ENCODE data around the gene SLC8A2.
"Not testable (repeated sequence)": the region's sequence is repeated elsewhere in the genome, so short reads cannot be mapped to it uniquely, and the experiment has no call there.

SLC8A2 gene

DNA sequence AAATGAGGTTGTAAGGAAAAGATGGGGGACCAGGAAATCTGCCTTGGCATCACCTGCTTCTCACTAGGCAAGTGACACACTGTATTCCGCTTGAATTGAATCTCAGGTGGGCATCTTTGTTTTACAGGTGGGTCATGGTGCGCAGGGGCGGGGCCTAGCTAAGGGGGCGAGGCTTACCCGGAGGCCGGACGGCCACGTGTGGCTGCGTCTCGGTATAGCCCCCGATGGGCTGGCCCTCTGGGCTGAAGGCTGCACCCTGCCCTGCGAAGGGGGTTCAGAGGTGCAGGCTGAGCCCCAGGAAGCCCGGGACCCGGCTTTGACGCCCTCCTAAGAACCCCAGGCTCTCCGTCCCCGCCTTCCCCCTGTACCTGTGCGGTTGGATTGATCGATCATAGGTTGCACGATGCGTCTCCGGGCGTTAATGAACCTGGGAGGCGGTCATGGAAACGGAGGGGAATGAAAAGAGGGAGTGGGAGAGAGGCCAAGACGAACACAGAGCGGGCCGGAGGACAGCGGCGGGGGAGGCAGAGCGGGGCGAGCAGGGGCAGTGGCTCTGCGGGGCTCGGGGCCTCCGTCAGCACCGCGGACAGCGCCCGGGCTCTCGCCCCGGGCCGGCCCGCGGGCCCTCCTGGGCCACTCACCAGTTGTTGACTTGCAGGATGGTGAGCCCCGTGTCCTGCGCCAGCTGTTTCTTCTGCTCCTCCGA lies 64.8 kb downstream of the SLC8A2 start:
- DNase-seq, result no peak

DNA sequence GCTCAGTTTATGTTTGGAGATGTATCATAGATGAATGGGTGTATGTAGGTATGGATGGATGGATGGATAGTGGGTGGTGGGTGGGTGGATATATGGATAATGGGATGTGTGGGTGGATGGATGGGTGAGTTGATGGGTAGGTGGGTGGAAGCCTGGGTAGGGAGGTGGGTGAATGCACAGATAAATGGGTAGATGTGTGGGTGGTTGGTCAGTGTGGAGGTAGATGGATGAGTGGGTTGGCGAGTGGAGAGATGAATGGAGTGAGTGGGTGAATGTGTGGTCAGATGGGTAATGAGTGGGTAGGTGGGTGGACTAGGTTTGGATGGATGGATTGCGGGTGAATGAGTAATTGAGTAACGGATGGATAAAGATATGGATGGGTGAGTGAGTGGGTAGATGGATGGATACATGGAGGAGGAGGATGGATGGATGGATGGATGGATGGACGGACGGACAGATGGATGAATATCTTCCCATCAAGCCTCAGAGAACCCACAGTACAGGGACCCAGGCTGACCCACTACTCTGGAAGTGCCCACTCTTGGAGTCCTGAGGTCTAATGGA lies 65.8 kb downstream of the SLC8A2 start:
- no peak for DNase-seq

DNA sequence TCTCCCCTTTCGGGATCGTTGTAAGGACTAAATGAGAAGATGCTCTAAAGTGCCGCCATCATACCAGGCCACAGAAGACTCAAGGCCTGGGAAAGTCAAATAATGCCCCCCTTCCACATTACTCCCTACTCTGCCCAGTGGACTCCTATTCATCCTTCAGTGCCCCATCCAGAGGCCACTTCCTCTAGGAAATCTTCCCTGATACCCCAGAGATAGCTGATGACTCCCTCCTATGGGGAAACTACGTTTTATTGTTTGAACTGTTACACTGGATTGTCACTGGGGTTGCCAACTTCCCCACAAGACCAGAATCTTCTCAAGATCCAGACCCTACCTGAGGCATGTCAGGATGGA lies 66.5 kb downstream of the SLC8A2 start:
- DNase-seq, result no peak

DNA sequence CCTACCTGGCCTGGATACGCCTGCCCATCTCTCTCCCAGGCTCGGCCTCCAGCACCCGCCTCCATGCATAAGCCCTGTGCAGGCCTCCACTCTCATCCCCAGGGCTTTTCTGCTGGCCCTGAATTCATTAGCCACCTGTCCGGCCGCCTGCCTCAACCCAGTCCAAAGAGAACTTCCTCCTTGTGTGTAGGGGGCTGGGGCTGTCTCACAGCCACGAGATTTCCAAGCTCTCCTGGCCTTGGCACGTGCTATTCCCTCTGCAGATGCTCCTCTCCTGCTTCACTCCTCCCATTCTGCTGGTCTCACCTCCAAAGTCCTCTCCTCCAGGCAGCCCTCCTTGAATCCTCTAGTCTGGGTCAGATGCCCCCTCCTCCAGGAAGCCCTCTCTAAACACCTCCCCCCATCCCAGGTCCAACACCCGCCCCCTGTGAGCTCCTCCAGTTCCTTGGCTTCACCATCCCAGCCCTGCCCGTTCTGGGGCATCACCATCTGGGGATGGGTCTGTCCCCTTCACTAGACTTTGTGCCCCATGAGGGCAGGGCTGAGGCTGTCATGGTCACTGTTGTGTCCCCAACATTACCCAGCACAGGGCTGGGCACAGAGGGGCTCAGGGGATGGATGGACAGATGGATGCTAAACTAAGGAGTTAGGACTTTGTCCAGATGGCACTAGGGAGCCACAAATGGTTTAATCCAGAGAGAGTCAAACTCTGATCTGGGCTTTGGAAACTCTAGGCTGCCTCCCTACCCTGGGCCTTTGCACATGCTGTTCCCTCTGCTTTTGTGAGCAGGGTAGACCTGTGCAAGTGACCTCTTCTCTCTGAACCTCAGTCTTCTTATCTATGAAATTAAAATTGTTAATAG lies 67.1 kb downstream of the SLC8A2 start:
- DNase-seq, result no peak

DNA sequence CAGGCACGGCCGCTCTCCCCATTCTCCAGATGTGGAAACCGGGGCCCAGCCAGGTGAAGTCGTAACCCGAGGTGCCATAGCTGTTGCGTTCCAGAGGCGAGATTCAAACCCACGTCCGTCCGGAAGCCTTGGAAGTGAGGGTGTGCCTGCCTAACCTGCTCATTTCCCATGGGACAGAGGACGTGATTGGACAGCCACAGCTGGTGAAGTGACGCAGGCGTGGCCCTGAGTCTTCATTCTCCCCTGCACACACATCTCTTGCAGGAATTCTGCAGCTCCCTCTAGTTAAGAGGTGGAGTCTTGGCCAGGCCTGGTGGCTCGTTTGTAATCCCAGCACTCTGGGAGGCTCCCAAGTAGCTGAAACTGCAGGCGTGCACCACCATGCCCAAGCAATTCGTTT lies 69.2 kb downstream of the SLC8A2 start:
- DNase-seq, result no peak

DNA sequence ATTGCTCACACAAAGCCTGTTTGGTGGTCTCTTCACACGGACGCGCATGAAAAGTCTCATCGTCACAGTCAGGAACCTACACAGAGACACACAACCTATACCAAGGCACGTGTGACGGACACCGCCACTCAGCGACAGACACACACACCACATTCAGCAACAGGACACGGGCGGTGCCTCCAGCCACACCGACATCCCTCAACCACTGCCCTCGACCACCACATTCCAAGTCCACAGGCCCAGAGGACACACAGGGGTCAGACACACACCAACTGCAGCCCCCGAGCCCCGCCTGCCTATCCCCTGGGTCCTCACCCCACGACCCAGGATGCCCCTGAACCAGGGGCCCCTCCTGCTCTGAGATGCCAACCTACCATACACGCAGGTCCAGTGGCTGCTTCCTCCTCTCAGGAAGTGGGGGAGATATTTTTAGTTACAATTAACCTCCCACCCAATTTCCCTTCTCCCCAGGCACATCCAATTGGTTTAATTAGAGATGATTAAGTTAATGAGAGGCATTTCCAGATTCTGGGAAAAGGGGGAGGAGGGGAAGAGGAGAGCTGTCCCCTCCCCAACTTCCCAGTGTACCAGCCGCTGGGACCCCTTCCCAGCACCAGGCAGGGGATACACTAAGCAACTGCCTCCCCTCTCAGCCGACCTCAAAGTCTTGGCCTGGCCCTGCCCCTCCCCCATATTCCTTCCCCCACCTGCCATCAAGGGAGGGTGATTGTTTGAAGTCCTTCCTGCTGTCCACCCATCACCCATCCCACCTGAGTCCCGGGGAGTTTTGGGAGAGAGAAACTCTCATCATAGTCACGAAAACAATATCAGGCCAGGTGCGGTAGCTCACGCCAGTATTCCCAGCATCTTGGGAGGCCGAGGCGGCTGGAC lies 72.7 kb downstream of the SLC8A2 start:
- DNase-seq, result no peak

DNA sequence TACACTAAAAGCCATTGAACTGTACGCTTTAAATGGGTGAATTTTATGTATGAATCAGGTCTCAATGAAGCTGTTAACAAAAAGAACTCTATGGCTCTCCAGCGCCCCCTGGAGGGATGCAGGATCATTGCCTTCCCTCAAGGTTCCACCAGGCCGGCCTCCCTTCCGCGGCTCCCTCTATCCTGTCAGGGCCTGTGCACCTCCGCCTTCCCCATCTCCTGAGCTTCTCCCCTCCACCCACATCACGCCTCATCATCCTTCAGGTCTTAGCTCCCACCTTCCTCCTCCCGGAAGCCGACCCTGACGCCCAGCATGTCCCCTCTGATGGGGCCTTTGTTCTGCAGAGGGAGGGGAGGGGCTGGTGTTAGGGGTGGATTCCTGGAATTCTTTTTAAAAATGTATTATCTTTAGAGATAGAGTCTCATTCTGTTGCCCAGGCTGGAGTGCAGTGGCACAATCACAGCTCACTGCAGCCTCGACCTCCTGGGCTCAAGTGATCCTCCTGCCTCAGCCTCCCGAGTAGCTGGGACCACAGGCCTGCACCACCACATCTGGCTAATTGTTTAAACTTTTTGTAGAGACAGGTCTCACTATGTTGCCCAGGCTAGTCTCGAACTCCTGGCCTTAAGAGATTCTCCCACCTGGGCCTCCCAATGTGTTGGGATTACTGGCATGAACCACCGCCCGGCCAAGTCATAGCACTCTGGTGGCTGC lies 80.0 kb downstream of the SLC8A2 start:
- peak; percentile 81 for DNase-seq

DNA sequence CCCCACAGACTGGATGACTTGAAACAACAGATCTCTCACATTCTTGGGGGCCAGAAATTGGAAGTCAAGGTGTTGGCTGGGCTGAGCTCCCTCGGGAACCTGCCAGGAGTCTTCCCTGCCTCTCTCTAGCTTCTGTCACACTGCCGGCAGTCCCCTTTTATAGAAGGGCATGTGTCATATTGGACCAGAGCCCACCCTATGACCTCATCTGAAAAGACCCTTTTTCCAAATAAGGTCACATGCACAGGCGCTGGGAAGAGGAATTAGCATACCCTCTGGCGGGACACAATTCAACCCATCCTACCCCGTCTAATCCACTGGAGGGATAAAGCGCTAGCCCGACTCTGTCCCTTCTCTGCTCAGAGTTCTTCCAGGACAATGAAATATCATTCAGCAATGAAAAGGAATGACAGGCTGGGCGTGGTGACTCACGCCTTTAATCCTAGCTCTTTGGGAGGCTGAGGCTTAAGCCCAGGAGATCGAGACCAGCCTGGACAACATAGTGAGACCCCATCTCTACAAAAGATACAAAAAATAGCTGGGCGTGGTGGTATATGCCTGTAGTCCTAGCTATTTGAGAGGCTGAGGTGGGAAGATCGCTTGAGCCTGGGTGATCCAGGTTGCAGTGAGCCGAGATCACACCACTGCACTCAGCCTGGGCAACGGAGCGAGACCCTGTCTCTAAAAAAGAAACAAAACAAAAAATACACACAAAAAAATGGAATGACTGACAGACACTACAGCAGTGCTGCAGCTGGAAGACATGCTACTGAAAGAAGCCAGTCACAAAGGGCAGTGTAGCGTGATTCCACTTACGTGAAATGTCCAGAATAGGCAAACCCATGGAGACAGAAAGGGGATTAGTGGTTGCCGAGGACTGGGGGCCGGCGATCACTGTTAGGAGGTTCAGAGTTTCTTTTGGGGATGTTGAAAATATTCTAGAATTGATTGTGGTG lies 80.9 kb downstream of the SLC8A2 start:
- no peak for DNase-seq

DNA sequence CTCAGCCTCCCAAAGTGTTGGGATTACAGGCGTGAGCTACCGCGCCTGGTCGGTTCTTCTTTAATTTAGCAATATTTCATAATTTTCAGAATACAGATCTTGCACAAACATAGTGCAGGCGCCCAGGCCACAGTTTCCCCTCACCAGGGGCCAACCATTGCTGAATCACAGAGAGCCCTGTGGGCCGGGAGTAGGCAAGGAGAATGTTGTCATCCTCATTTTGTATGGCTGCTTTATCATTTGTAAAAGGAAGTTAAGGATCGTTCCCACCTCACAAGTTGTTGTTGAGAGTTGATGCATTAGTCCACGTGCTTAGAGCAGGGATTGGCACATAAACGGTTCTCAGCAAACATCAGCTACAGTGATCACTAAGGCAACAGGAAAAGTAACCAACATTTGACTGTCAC lies 82.5 kb downstream of the SLC8A2 start:
- peak; percentile 31 for DNase-seq

DNA sequence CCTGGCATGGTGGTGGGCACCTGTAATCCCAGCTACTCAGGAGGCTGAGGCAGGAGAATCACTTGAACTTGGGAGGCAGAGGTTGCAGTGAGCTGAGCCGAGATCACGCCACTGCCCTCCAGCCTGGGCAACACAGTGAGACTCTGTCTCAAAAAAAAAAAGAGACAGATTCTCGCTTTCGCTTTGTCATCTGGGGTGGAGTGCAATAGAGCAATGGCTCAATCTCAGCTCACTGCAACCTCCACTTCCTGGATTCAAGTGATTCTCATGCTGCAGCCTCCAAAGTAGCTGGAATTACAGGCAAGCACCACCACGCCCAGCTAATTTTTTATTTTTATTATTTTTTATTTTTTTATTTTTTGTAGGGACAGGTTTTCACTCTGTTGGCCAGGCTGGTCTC lies 83.0 kb downstream of the SLC8A2 start:
- peak; percentile 6 for DNase-seq

DNA sequence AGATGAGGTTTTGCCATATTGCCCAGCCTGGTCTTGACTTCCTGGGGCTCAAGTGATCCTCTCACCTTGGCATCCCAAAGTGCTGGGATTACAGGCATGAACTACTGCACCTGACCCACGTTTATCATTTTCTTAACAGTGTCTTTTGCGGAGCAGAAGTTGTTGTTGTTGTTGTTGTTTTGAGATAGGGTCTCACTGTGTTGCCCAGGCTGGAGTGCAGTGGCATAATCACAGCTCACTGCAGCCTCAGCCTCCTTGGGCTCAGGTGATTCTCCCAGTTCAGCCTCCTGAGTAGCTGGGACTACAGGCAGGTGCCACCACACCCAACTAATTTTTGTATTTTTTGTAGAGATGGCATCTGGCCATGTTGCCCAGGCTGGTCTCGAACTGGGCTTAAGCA lies 84.1 kb downstream of the SLC8A2 start:
- DNase-seq, result not testable (repeated sequence)

DNA sequence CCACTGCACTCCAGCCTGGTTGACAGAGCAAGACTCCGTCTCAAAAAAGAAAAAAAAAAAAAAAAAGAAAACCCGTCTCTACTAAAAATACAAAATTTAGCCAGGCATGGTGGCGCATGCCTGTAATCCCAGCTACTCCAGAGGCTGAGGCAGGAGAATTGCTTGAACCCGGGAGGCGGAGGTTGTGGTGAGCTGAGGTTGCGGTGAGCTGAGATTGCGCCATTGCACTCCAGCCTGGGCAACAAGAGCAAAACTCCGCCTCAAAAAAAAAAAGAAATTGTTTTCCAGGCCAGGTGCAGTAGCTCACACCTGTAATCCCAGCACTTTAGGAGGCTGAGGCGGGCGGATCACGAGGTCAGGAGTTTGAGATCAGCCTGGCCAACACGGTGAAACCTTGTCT lies 85.1 kb downstream of the SLC8A2 start:
- DNase-seq, result not testable (repeated sequence)

DNA sequence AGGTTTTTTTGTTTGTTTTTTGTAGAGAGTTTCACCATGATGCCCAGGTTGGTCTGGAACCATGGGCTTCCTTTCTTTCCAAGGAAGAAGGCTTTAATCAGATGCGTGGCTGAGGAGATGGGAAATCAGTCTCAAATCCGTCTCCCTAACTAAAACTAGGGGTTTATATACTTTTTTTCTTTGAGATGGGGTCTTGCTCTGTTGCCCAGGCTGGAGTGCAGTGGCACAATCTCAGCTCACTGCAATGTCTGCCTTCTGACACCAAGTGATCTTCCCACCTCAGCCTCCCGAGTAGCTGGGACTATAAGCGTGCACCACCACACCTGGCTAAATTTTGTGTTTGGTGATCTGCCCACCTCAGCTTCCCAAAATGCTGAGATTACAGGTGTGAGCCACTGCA lies 87.2 kb downstream of the SLC8A2 start:
- not testable (repeated sequence) for DNase-seq

DNA sequence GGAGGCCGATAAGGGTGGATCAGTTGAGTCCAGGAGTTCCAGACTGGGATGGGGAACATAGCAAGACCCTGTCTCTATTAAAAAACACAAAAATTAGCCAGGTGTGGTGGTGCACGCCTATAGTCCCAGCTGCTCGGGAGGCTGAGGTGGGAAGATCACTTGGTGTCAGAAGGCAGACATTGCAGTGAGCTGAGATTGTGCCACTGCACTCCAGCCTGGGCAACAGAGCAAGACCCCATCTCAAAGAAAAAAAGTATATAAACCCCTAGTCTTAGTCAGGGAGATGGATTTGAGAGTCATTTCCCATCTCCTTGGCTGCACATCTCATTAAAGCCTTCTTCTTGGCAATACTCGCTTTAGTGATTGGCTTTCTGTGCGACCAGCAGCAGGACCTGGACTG lies 87.8 kb downstream of the SLC8A2 start:
- DNase-seq, result not testable (repeated sequence)

DNA sequence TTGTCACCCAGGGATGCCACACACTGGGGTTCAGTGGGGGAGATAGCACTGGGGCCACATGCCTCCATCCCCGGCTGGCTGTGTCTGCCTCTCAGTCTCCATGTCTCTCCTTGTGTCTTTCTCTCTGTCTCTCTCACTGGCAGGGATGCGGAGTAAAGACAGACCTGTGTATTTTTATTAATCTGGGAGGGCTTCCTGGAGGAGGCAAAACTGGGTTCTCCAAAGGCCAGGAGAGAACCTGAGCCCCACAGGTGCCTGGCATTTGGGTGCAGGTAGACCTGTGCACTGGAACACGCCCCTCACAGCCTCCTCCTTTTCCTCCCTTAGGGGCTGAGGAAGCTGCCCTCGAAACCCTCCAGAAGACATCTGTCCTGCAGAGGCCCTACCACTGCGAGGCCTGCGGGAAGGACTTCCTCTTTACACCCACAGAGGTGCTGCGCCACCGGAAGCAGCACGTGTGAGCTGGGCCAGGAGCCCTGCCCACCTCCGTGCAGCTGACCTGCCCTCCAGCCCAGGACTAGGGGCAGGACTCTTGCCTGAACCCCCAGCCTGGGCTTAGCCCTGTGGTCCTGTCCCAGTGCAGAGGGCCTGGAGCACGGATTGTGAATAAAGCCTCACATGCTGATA lies 89.9 kb downstream of the SLC8A2 start:
- DNase-seq, result peak; percentile 43

DNA sequence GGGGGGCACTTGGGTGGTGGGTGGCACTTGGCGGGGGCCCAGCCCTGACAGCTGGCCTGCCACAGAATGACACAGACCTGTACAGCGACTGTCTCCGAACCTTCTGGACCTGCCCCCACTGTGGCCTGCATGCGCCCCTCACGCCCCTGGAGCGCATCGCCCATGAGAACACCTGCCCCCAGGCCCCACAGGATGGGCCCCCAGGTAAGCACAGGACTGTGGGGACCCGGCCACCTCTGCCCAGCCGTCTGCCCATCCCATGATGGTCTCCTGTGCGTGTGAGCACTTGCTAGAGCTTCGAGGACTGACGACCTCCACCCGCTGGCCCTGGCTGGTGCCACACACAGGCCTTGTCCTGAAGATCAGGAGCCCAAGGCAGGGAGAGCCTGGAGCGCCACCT lies 90.6 kb downstream of the SLC8A2 start:
- no peak for DNase-seq

DNA sequence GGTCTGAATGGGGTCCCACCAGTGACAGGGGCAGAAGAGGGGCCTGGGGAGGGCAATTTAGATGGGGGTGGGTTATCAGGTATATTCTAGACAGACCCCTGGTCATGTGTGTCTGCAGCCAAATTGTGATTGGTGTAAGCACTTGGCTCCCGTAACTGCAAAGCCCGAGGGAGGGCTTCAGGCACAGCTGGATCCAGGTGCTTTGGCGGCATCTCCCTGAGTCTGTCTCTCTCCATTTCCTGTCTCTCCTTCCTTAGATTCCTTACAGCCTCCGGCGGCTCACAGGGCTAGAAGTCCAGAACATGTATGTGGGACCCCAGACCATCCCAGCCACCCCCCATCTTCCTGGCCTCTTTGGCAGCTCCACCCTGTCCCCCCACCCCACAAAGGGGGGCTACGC lies 91.1 kb downstream of the SLC8A2 start:
- no peak for DNase-seq

DNA sequence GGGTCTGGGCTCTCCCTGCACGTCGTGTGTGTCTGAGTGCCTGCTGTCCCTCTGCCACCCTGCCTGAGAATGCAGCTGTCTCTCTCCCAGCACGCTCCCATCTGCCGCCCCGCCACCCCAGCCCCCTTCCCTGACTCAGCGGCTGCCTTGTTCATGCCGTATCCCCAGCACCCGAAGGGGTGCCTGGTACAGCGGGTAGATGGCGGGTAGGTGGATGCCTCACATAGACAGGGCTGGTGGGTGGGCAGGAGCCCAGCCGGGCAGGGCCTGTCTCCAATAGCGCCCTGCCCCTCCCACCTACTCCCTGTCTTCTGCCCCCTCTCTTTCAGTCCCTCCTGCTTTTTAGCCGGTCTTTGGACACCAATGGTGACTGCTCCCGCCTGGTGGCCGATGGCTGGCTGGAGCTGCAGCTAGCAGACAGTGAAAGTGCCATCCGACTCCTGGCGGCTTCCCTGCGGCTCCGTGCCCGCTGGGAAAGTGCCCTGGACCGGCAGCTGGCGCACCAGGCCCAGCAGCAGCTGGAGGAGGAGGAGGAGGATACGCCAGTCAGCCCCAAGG lies 92.2 kb downstream of the SLC8A2 start:
- no peak for DNase-seq

DNA sequence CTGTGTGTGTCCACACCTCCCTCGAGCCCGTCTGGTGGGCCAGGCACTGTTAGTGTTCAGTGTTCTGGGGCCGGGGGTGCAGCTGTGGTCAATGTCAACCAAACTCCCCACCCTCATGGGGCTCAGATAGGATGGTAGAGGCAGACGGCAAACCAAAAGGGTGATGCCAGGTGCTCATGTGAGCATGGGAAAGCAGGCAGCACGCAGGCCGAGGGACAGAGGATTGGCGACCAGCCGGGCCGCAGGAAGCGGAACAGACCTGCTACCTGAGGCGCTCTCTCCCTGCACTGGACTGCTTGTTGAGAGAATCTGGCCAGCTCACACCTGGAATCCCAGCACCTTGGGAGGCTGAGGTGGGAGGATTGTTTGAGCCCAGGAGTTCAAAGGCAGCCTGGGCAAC lies 93.4 kb downstream of the SLC8A2 start:
- DNase-seq, result no peak

Measured in CD4-positive, alpha-beta T cell treated with Interleukin-17A for 1 hour (primary cell).